Gastrocnemius medialis (tissue), 4 donors: ENCODE results near the gene CORO6. TPM values are rescaled to one million over a fixed set of nuclear protein-coding genes. Genes with fewer than 3 reads are reported as not detected.

Experiments used
- ATAC-seq, 2 donors: fragments of 150-250 bp; one replicate each; pipeline ENCODE4 v1.9.1; 2016
- DNase-seq, 2 donors: peaks; one replicate each; pipeline ENCODE4 v3.0.0-alpha.2; 2019
- H3K27ac ChIP-seq, 4 donors: fragments of 200-600 bp; sonication (generic); 1 replicate in 1 of 4; 2 replicates in 3 of 4; pipeline ENCODE4 v1.5.1; 2016 to 2018; ENCODE audit warnings: mild to moderate bottlenecking in 2 of 4, moderate library complexity in 1 of 4
- H3K27me3 ChIP-seq, 3 donors: fragments of 200-600 bp; sonication (generic) in 2 of 3; 1 replicate in 1 of 3; 2 replicates in 2 of 3; pipeline versions ENCODE4 v1.5.1 to v1.6.0; 2016 to 2019; ENCODE audit warnings: mild to moderate bottlenecking in 1 of 3, moderate library complexity in 1 of 3
- H3K36me3 ChIP-seq, 2 donors: fragments of 200-600 bp; sonication (generic) in 1 of 2; one replicate each; pipeline ENCODE4 v1.5.1; 2017 to 2018
- H3K4me1 ChIP-seq, 2 donors: fragments of 200-600 bp; sonication (generic) in 1 of 2; one replicate each; pipeline ENCODE4 v1.5.1; 2016 to 2017; ENCODE audit warnings: mild to moderate bottlenecking in 2 of 2
- H3K4me3 ChIP-seq, 4 donors: fragments of 200-600 bp; sonication (generic) in 3 of 4; 1 replicate in 1 of 4; 2 replicates in 3 of 4; pipeline ENCODE4 v1.5.1; 2016 to 2019; ENCODE audit warnings: mild to moderate bottlenecking in 2 of 4
- H3K9me3 ChIP-seq, 3 donors: fragments of 200-600 bp; sonication (generic) in 2 of 3; 1 replicate in 1 of 3; 2 replicates in 2 of 3; pipeline ENCODE4 v1.5.1; 2016 to 2019
- POLR2A ChIP-seq, 2 donors: fragments of 450-650 bp; IDR thresholded peaks; one replicate each; pipeline ENCODE4 v1.6.1; 2017; ENCODE audit warnings: antibody characterized with exemption in 2 of 2, mild to moderate bottlenecking in 2 of 2, moderate library complexity in 2 of 2
- in situ Hi-C, 4 donors: fragments of 200-750 bp; cut with MboI; loops; one replicate each; pipeline versions ENCODE4 v1.15.0 to v1.8.0; 2017; ENCODE audit warnings: low sequenced_read_pairs in 4 of 4
- intact Hi-C: fragments of 100-400 bp; cut with DNase I; formaldehyde crosslinking; loops from one replicate; pipeline ENCODE4 v1.15.1; 2023; ENCODE audit warnings: low total_unique reads
- total RNA-seq, 4 donors: library from RNA; depleted of rRNA; stranded (reverse); fragments of >200 nt; gene quantifications; one replicate each; pipeline versions ENCODE4 v1.1.0 to v1.2.3, GENCODE V29; 2016
- TF ChIP-seq, protein P1 (sequence below), 5 experiments: fragments of 450-650 bp in 3 of 5; fragments of 200-600 bp in 2 of 5; sonication (generic) in 2 of 5; IDR thresholded peaks in 4 of 5; conservative IDR thresholded peaks in 1 of 5; 1 replicate in 4 of 5; 2 replicates in 1 of 5; pipeline ENCODE4 v1.5.1; 2016 to 2019; ENCODE audit warnings: antibody characterized with exemption in 5 of 5, mild to moderate bottlenecking in 3 of 5, moderate library complexity in 3 of 5

CORO6 gene
- total RNA-seq, 4 donors from 2014 or later = 409 to 694 (median 563) TPM

DNA sequence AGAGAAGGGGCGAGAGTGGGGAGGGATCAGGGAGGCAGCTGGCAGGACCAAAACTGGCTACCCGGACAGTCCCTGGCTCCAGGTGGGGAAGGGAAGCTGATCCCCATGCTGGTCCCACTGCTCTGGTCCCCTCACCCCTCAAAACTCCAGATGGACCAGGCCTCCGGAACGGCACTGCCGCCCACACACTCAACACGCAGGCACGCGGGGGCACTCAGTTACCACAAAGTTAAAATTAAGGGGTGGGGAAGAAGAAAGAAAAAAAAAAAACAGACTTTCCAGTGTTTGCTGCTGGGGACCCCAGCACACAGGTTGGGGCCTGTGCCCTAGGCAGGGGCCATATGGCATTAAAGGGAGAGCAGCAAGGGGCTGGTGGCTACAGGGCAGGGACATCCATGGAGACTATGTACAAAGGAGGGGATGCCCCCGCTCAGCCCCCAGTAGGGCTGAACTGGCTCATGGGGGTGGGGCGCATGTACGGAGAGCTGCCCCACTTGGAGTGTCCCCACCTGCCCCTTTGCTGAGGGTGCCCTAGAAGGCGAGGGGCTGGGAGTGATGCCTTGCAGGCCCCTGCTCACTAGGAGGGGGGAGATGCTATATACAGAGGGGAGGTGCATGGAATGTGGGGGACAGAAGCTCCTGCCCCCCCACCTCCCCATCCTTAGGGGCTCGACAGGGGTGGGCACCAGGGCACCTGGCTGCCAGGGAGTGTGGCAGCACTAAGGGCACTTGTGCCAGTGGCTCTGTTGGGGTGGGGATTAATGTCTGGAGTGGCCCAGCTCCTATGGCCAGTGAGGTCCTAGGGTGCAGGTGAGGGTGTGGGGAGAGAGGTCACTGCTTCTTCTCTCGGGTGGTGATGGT is 48.6 kb downstream of the CORO6 start:
- peaks cover 0 to 51% of the 10 kb centered on the region in 2 donors for H3K36me3 ChIP-seq
- no peak overlapping the region for H3K4me3 ChIP-seq
- no peak for TF ChIP-seq POLR2A (IDR thresholded peaks at IDR 0.05)
- TF ChIP-seq, protein P1, sequence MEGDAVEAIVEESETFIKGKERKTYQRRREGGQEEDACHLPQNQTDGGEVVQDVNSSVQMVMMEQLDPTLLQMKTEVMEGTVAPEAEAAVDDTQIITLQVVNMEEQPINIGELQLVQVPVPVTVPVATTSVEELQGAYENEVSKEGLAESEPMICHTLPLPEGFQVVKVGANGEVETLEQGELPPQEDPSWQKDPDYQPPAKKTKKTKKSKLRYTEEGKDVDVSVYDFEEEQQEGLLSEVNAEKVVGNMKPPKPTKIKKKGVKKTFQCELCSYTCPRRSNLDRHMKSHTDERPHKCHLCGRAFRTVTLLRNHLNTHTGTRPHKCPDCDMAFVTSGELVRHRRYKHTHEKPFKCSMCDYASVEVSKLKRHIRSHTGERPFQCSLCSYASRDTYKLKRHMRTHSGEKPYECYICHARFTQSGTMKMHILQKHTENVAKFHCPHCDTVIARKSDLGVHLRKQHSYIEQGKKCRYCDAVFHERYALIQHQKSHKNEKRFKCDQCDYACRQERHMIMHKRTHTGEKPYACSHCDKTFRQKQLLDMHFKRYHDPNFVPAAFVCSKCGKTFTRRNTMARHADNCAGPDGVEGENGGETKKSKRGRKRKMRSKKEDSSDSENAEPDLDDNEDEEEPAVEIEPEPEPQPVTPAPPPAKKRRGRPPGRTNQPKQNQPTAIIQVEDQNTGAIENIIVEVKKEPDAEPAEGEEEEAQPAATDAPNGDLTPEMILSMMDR (IDR thresholded peaks at IDR 0.05 in 4 of 5, conservative IDR thresholded peaks at IDR 0.05 in 1 of 5) = no peak
- intact Hi-C loops (no loop called here), in situ Hi-C loops (loop anchor here in 3 of 4 donors (10.0 to 25.0 kb wide), 2 partner anchors 211 to 363 kb away; partner anchors contain the start of genes EFCAB5 (in 1 of the 3) and SSH2 (in 1 of the 3))
- no peaks in the 10 kb centered on the region for H3K27me3 ChIP-seq
- ATAC-seq = no peak
- no peaks in the 10 kb centered on the region for H3K9me3 ChIP-seq
- peak in 1 of 2 donors; percentile 12 for DNase-seq
- peaks cover 12 to 15% of the 10 kb centered on the region in 2 donors for H3K4me1 ChIP-seq
- no peak overlapping the region for H3K27ac ChIP-seq

DNA sequence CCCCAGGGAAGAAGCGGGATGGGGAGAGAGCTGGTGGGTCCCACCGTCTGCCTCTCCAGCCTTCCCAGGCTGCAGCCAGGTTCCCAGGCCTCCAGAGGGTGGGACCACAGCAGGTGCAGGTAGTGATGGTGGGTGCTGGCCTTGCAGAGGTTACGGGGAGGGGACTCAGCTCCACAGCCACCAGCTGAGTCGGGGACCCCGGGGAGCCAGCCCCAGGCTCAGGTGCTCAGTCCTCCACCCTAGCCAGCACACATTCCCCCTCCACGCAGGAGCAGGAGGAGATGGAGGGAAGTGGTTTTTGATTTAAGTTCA is 49.2 kb downstream of the CORO6 start:
- DNase-seq = peak in 1 of 2 donors; percentile 11
- H3K27ac ChIP-seq = no peak overlapping the region
- intact Hi-C loops (no loop called here), in situ Hi-C loops (loop anchor here in 3 of 4 donors (10.0 to 25.0 kb wide), 2 partner anchors 211 to 364 kb away; partner anchors contain the start of genes EFCAB5 (in 1 of the 3) and SSH2 (in 1 of the 3))
- peaks cover 12 to 18% of the 10 kb centered on the region in 2 donors for H3K4me1 ChIP-seq
- no peak for ATAC-seq
- no peak overlapping the region for H3K4me3 ChIP-seq
- H3K9me3 ChIP-seq = no peaks in the 10 kb centered on the region
- H3K36me3 ChIP-seq = peaks cover 0 to 45% of the 10 kb centered on the region in 2 donors
- no peak for TF ChIP-seq POLR2A (IDR thresholded peaks at IDR 0.05)
- TF ChIP-seq, protein P1 (IDR thresholded peaks at IDR 0.05 in 4 of 5, conservative IDR thresholded peaks at IDR 0.05 in 1 of 5) = no peak
- no peaks in the 10 kb centered on the region for H3K27me3 ChIP-seq

DNA sequence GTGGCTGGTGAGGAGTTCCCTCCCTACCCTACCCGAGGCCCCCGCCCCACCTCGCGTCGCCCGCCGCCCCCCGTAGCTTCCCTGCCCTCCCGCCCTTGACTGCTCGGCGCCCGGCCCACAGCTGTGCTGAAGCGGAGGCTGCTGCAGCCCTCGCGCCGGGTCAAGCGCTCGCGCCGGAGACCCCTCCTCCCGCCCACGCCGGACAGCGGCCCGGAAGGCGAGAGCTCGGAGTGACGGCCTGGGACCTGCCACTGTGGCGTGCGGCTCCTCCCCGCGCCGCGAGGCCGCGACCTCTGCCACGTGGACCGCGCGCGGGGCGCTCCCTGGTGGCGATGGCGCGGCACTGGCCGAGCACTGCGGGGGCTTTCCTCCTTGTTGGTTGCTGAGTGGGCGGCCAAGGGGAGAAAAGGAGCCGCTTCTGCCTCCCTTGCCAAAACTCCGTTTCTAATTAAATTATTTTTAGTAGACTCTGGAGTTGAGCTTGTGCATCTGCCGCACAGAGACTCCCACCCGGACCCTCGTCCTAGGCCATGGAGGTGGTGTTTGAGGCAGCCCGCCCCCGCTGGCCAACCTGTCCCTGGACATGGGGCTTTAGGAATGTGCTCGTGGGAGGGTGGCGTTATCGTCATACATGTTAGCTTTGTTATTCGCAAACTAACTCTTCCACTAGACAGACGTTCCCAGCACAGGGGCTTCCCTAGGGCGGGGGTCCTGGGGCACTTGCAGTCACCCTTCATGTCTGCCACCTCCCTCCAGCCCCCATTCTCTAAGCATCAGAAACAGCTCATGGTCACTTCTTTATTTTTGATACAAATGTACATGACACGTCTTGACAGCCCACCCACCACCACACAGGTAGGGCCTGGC is 49.8 kb downstream of the CORO6 start:
- intact Hi-C loops (no loop called here), in situ Hi-C loops (loop anchor here in 3 of 4 donors (10.0 to 25.0 kb wide), 2 partner anchors 212 to 364 kb away; partner anchors contain the start of genes EFCAB5 (in 1 of the 3) and SSH2 (in 1 of the 3))
- Histone ChIP-seq H3K4me1 (peaks cover 12 to 18% of the 10 kb centered on the region in 2 donors), H3K9me3 (no peaks in the 10 kb centered on the region), H3K27ac (peak overlapping the region; percentile 30 to 70 (median 46)), H3K36me3 (peaks cover 0 to 39% of the 10 kb centered on the region in 2 donors), H3K4me3 (peak overlapping the region; percentile 44 to 54 (median 51)), H3K27me3 (no peaks in the 10 kb centered on the region)
- TF ChIP-seq POLR2A (IDR thresholded peaks at IDR 0.05) = no peak
- TF ChIP-seq, protein P1 (IDR thresholded peaks at IDR 0.05 in 4 of 5, conservative IDR thresholded peaks at IDR 0.05 in 1 of 5) = peak; percentile 64 to 78 (median 75)
- ATAC-seq (peak in 1 of 2 donors; percentile 35), DNase-seq (peak in 1 of 2 donors; percentile 57)

DNA sequence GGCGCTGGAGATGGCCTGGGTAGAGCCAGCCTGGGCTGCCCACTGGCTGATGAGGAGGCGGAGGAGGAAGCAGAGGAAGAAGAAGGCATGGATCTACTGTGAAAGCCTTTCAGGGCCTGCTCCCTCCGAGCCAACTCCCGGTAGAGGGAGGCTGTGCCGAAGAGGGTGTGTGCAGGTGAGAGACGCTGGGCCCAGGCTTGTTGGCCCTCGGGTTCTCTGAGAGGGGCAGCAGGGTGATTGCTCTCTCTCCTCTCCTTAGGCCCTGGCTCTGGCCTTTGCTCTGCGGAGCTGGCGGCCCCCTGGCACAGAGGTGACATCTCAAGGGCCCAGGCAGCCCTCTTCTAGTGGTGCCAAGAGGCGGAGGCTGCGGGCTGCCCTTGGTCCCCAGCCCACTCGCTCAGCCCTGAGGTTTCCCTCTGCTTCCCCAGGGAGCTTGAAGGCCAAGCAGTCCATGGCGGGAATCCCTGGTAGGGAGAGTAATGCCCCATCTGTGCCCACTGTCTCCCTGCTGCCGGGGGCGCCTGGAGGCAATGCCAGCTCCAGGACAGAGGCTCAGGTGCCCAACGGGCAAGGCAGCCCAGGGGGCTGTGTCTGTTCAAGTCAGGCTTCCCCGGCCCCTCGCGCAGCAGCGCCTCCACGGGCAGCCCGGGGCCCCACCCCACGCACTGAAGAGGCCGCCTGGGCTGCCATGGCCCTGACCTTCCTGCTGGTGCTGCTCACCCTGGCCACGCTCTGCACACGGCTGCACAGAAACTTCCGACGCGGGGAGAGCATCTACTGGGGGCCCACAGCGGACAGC is 50.6 kb downstream of the CORO6 start:
- Histone ChIP-seq H3K27me3 (no peaks in the 10 kb centered on the region), H3K4me1 (peaks cover 12 to 18% of the 10 kb centered on the region in 2 donors), H3K4me3 (peak overlapping the region; percentile 44 to 54 (median 51)), H3K36me3 (peaks cover 0 to 31% of the 10 kb centered on the region in 2 donors), H3K9me3 (no peaks in the 10 kb centered on the region), H3K27ac (peak overlapping the region; percentile 30 to 70 (median 46))
- intact Hi-C loops (no loop called here), in situ Hi-C loops (loop anchor here in 3 of 4 donors (10.0 to 25.0 kb wide), 2 partner anchors 213 to 365 kb away; partner anchors contain the start of genes EFCAB5 (in 1 of the 3) and SSH2 (in 1 of the 3))
- TF ChIP-seq POLR2A (IDR thresholded peaks at IDR 0.05) = no peak
- TF ChIP-seq, protein P1 (IDR thresholded peaks at IDR 0.05 in 4 of 5, conservative IDR thresholded peaks at IDR 0.05 in 1 of 5) = no peak
- ATAC-seq (no peak), DNase-seq (peak in 1 of 2 donors; percentile 23)
